Measurements from ENCODE around the gene RACK1.

Gene RACK1

GRCh38 chr5:181198905-181199519 is 44.7 kb downstream of the RACK1 start:
- no peak for DNase-seq (ENCODE audit: low read depth in 2 of 3, low spot score in 1 of 3)

DNA sequence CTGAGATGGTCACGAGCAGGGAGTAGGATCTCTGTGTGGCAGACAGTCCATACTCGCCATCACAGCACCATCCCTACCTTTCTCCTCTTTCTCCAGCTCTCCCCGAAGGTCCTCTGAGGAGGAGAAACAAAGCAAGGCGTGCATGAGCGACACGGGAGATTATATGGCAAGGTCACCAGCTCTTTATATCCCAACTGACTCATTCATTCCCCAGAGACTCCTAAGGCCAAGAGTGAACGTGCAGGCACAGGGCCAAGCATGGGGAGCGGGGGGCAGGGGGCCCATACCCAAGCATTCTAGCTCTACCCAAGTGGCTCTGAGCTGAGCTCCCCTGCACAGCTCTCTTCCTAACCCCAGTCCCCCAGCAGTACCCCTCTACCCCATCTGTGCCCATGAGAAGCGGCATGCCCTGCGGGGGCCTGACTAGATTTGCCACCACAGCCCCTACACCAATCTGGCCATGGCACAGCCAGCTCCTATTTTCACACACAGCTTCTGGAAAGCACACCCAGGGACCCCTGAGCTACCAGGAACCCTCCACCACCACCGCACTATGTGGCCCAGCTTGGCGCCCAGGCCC is 45.5 kb downstream of the RACK1 start:
- DNase-seq (ENCODE audit: low read depth in 2 of 3, low spot score in 1 of 3): no peak

GRCh38 chr5:181197326-181197951 is 46.3 kb downstream of the RACK1 start:
- no peak for DNase-seq (ENCODE audit: low read depth in 2 of 3, low spot score in 1 of 3)

DNA sequence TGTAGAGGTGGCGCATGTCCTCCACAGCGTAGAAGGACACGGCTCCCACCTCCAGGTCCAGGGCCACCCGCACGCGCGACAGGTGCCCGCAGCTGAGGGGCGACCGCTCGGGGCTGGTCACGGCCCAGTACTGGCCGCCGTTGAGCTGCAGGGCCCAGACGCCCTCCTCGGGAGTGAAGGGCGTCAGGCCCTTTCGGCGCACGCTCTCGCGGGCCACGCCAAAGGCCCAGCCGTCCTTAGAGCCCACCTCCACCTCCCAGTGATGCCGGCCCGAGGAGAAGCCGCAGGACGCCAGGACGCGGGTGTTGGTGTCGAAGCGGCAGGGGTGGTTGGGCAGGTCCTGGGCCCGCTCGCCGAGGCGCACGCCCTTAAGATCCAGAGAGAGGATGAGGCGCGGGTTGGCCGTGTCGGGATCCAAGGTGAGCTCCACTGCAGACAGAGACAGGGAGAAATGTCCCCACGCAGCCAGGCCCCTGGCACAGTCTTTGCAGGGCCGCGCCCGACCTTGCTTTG is 48.4 kb downstream of the RACK1 start:
- DNase-seq (ENCODE audit: low read depth in 2 of 3, low spot score in 1 of 3): no peak

DNA sequence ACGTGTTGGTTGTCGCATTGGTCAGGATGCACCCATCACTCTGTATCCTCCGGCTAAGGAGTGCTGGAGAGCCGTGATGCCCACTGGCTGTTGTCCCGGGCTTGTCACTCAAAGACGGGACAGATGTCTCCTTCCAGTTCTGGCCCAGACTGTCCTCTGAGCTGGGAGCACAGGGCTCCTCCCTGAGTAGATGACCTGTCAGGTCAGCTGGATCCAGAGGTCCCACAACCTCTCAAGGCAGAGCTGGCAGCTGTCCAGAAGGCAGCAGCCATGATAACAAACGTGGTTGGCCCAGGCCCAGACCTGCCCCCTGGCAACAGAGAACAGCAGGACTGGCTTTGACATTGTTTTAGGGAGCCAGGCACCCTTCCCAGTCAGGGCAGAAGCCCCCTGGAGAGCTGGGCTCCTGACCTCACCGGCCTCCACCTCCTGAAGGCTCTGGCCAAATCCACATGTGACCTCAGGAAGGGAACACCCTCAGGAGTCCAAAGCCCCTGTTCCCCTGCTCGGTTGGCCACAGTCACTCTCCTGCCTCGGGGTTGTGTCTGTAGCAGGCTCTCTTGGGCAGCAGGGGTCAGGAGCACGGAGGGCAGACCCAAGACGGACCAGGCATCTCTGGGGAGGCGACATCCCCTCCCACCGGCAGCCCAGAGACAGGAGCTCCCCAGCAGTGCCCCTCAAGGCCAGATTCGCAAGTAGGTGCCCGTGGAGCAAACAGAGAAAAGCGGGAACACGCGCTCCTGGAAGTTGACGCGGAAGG is 49.0 kb downstream of the RACK1 start:
- no peak for DNase-seq (ENCODE audit: low read depth in 2 of 3, low spot score in 1 of 3)

- no peak for DNase-seq (ENCODE audit: low read depth in 2 of 3, low spot score in 1 of 3)
Observed at GRCh38 chr5:181193656-181194055, 50.0 kb downstream of the RACK1 start.

DNA sequence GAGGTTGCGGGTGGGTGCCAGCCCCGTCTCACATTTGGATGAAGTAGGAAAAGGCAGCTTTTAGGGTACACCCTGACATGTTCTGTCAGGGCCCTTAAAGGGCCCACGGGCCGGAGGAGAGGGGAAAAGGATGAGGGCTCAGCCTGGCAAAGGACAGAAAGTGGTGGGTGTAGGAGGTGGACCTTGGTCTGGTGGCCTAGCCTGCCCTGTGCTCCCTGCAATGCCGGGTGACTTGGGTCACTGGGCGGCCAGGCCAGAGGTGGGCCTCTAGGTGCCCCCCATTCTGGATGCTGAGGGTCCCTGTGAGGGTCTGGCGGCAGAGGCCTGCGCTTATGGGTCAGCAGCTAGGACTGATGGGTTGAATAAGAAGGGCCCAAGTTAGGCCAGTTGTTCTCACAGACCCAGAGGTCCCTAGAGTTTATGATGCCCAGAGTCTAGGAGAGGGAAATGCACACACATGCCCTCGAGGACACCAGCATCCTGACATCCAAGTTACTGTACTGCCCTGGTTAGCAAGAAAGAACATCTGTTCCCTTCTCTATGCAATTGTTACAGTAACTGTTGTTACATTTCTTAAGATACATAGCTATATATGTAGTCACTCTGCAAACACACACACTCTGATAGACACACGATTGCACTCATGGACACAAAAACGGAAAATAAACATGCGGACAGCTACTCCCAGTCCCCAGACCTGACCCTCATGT is 51.2 kb downstream of the RACK1 start:
- DNase-seq (ENCODE audit: low read depth in 2 of 3, low spot score in 1 of 3): no peak

DNA sequence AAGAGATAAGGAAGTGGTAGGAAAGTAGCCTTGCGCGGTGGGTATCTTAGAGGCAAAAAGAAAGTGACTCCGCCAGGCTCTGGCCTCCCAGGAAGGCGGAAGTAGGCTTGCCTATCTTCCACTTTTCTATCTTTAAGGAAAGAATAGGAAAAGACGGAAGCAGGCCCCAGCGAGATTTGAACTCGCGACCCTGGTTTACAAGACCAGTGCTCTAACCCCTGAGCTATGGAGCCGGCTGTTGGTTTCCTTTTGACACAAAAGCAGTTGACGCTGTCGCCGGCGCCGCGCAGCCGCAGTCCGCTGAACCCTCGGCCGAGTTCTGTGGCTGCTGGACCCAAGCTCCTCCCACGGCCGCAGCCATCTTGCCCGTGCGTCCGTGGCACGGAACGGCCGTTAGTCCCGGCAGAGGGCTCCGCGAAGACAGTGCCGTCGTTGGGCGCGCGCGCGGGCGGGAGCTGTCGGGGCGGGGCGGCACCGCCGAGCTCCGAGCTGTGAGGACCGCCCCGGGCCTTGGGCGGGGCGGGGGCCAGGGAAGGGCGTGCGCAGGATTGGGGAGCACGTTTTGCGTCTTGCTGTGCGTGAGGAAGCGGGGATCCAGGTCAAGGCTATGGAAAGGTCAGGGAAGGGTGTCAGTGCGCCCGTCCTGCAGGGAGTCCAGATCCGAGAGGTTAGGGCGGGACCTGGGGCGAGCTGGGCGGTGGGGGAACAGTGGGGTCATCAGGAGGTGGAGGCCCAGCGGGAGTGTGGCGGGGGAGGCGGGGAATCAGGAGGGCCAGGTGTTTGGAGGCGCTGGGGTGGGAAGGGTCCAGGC is 52.0 kb downstream of the RACK1 start:
- peak; percentile 91 to 97 (median 95) for DNase-seq (ENCODE audit: low read depth in 2 of 3, low spot score in 1 of 3)

GRCh38 chr5:181190711-181191525 is 52.8 kb downstream of the RACK1 start:
- peak in 1 of 3 donors; percentile 48 for DNase-seq (ENCODE audit: low read depth in 2 of 3, low spot score in 1 of 3)

DNA sequence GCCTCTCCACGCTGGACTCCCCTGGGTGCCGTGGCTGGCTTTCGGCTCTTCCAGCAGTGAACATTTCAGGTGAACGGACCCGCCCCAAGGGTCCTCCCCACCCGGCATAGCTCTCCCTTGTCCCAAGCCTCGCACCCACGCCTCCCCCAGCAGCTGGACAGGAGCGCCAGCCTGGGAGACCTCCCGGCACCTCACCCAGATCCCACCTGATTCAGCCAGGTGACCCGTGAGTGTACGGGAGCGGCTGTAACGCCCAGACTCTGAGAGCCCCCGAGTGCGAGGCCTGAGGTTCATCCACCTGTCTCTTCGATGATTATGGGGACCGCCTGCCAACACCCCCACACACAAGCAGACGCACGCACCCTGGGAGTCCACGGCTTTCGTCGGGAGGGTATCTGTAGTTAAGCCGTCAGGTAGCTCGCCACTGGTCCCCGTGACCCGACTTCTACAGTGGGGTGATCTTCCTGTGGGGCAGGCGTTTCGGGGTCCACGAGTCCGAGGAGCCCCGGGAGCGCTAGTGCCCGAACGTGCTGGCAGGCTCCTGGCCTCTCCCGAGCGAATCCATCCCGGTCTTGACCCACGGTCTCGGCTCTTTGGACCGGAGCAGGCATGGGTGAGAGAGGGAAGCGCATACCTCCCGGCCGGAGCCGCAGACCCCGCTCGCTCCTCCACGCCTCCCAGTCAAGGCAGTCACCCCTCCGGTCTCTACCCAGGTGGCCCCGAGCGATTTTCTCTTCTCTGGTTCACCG is 53.6 kb downstream of the RACK1 start:
- no peak for DNase-seq (ENCODE audit: low read depth in 2 of 3, low spot score in 1 of 3)

DNA sequence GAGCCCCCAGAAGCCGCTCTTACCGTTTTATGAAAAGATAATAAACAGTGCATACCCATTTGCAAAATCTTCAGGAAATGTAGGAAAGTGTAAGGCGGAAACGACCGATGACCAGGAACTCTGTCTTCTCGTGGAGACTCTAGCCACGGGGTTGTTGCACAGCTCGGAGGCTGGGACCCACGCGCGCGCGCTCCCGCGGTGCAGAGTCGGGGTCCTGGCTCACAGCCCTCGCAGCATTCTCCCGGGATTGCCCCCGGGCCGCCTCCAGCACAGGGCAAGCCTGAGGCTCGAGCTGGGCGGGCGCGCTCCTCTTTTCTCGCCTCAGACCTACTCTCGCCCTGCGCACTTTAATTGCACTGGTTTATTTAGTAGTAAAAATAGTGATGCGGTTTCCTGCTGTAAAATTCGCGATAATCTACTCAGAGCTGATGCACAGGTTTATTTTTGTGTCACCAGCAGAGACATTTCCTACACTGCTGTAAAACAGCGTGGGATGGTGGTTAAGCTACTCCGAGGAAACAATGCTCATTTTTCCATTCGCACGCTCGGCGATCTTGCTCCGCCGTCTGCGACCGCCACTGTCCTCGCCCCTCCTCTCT is 54.2 kb downstream of the RACK1 start:
- peak in 1 of 3 donors; percentile 56 for DNase-seq (ENCODE audit: low read depth in 2 of 3, low spot score in 1 of 3)

DNA sequence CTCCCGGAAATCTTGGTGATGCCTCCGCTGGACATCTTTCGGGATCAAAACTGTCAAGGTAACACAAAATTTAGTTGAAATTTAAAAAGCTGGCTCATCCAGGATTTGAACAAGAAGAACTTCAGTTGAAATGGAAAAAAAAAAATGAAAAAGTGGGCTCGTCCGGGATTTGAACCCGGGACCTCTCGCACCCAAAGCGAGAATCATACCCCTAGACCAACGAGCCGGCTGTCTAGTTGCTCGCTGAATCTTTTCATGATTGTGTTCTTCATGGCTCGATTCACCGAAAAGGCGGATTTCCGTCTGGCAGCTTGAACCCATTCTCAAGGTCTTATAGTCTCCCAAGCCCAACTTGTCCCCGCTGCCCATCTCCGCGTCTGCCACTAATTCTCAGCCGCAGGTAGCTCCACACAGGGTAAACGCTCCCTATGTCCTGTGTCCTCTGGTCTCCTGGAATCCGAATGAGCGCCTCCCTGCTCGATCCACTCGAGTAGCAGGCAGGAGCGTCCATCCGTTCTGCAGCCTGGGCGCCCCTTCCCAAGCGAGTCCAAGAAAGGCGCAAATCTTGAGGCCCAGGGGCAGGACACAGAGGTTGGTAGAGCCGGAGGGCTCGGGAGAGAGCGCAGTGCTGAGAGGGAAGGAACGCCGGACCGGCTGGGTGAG is 54.9 kb downstream of the RACK1 start:
- peak; percentile 67 to 91 (median 84) for DNase-seq (ENCODE audit: low read depth in 2 of 3, low spot score in 1 of 3)

DNA sequence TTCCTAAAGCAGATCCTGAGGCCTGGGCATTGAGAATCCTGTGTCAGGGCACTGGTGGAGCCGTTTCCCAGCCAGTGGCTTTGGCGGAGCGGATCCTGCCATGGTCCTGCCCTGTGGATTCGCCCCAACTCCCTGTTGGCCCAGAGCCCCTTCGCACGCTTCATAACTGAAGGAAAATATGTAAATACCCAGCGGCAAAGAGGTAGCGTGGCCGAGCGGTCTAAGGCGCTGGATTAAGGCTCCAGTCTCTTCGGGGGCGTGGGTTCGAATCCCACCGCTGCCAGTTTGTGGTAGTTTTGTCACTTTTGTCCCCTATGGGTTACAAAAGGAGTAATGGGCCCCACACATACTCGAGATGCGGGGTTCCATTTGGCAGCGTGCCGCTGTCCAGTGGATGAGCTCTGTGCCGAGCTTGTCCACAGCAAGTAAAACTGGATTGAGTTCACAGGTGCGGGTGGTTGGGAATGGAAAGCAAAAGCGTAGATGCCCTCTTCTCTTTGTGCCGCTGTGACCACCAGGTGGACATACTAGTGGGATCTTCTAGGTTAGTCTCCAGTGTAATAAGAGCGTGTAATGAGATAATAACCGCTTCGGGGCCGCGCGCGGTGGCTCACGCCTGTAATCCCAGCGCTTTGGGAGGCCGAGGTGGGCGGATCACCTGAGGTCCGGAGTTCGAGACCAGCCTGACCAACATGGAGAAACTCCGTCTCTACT is 56.0 kb downstream of the RACK1 start:
- DNase-seq (ENCODE audit: low read depth in 2 of 3, low spot score in 1 of 3): peak in 2 of 3 donors; percentile 64 to 78

- no peak for DNase-seq (ENCODE audit: low read depth in 2 of 3, low spot score in 1 of 3)
Observed at GRCh38 chr5:181186986-181187499, 56.7 kb downstream of the RACK1 start.

Data from stimulated activated CD4-positive, alpha-beta T cell treated with anti-CD3 and anti-CD28 coated beads, Interleukin-12 subunit alpha, Interleukin-12 subunit beta, amount 100 ng/mL, for 48 hours (primary cell).